Gastroesophageal sphincter (tissue), 4 donors: ENCODE data around the gene LMOD3. TPM values are rescaled to one million over a fixed set of nuclear protein-coding genes. Genes with fewer than 3 reads are reported as not detected.
A peak's percentile ranks its signal among the peaks of the same experiment; 100 is the strongest.

ENCODE experiments used
- ATAC-seq: fragments of 150-250 bp; one replicate; pipeline ENCODE4 v1.9.1; 2016; ENCODE audit warnings: mild to moderate bottlenecking, moderate library complexity
- H3K27ac ChIP-seq, 4 donors: fragments of 200-600 bp; sonication (generic) in 3 of 4; 1 replicate in 3 of 4; 2 replicates in 1 of 4; pipeline ENCODE4 v1.5.1; 2016 to 2019
- H3K27me3 ChIP-seq: fragments of 200-600 bp; sonication (generic); one replicate; pipeline ENCODE4 v1.5.1; 2019
- H3K36me3 ChIP-seq, 2 donors: fragments of 200-600 bp; sonication (generic); one replicate each; pipeline ENCODE4 v1.5.1; 2019; ENCODE audit warnings: control low read depth in 1 of 2
- H3K4me1 ChIP-seq, 3 donors: fragments of 200-600 bp; sonication (generic); 1 replicate in 2 of 3; 2 replicates in 1 of 3; pipeline ENCODE4 v1.5.1; 2016 to 2019; ENCODE audit warnings: control low read depth in 2 of 3
- H3K4me3 ChIP-seq, 2 donors: fragments of 200-600 bp; sonication (generic); one replicate each; pipeline ENCODE4 v1.5.1; 2019; ENCODE audit warnings: mild to moderate bottlenecking in 1 of 2, moderate library complexity in 1 of 2
- H3K9me3 ChIP-seq, 3 donors: fragments of 200-600 bp; sonication (generic); one replicate each; pipeline ENCODE4 v1.5.1; 2017 to 2019; ENCODE audit warnings: control low read depth in 2 of 3
- CTCF ChIP-seq, 4 experiments: fragments of 200-600 bp in 2 of 4; fragments of 450-650 bp in 2 of 4; sonication (generic) in 1 of 4; IDR thresholded peaks; one replicate each; pipeline ENCODE4 v1.5.1; 2017 to 2019; ENCODE audit warnings: antibody characterized with exemption in 4 of 4, mild to moderate bottlenecking in 2 of 4, moderate library complexity in 2 of 4
- EP300 ChIP-seq: sonication (generic); formaldehyde crosslinking; IDR thresholded peaks from one replicate; pipeline ENCODE4 v1.6.1; 2017; ENCODE audit warnings: antibody characterized with exemption, mild to moderate bottlenecking
- POLR2A ChIP-seq, 2 donors: fragments of 450-650 bp; IDR thresholded peaks; one replicate each; pipeline ENCODE4 v1.6.1; 2017; ENCODE audit warnings: antibody characterized with exemption in 2 of 2, mild to moderate bottlenecking in 2 of 2, moderate library complexity in 1 of 2
- POLR2AphosphoS5 ChIP-seq: sonication (generic); formaldehyde crosslinking; IDR thresholded peaks from one replicate; pipeline ENCODE4 v1.6.1; 2017; ENCODE audit warnings: antibody characterized with exemption
- WGBS, 2 donors: methylation state at CpG; one replicate each; pipeline ENCODE4 v1.1.5; 2018; ENCODE audit warnings: low coverage in 1 of 2; 5-methylcytosine and 5-hydroxymethylcytosine counted together
- total RNA-seq, 4 donors: library from RNA; depleted of rRNA; stranded (reverse); fragments of >200 nt; gene quantifications; one replicate each; pipeline ENCODE4 v1.1.0, GENCODE V29; 2016

LMOD3 gene
- total RNA-seq, 4 donors from 2014 or later = 0.99 to 4.0 (median 2.6) TPM

- TF ChIP-seq POLR2A (IDR thresholded peaks at IDR 0.05) = no peak
- no peak for TF ChIP-seq POLR2AphosphoS5
- TF ChIP-seq EP300 = no peak
- no peak for TF ChIP-seq CTCF (IDR thresholded peaks at IDR 0.05)
- peaks cover 17 to 65% (median 32%) of the 10 kb centered on the region in 3 donors for H3K4me1 ChIP-seq
- no peaks in the 10 kb centered on the region for H3K27me3 ChIP-seq
- H3K9me3 ChIP-seq = no peaks in the 10 kb centered on the region
- peaks cover 0 to 22% of the 10 kb centered on the region in 2 donors for H3K36me3 ChIP-seq
- whole genome bisulfite sequencing, 2 donors = 6 to 9% methylated on average over 6 of the region's 29 CpGs
- peak overlapping the region; percentile 50 to 91 (median 82) for H3K27ac ChIP-seq
- ATAC-seq = peak; percentile 31
- peak overlapping the region; percentile 80 to 86 for H3K4me3 ChIP-seq
These were observed 42.9 kb downstream of the LMOD3 start for GRCh38 chr3:69079269-69080159.

- peaks cover 0 to 74% of the 10 kb centered on the region in 2 donors for H3K36me3 ChIP-seq
- TF ChIP-seq POLR2A (IDR thresholded peaks at IDR 0.05) = no peak
- no peak for TF ChIP-seq EP300
- TF ChIP-seq POLR2AphosphoS5 = no peak
- TF ChIP-seq CTCF (IDR thresholded peaks at IDR 0.05) = no peak
- peaks cover 2 to 5% (median 5%) of the 10 kb centered on the region in 3 donors for H3K4me1 ChIP-seq
- no peaks in the 10 kb centered on the region for H3K27me3 ChIP-seq
- no peak for ATAC-seq
- WGBS, 2 donors = 90 to 94% methylated on average over 3 of the region's 3 CpGs
- no peak overlapping the region for H3K27ac ChIP-seq
- no peaks in the 10 kb centered on the region for H3K9me3 ChIP-seq
- no peak overlapping the region for H3K4me3 ChIP-seq
These were observed 49.5 kb downstream of the LMOD3 start for GRCh38 chr3:69072928-69073327.

- H3K9me3 ChIP-seq = no peaks in the 10 kb centered on the region
These were observed 56.3 kb downstream of the LMOD3 start for GRCh38 chr3:69066121-69066520.

GRCh38 chr3:69065318-69065964 is 57.0 kb downstream of the LMOD3 start:
- no peak overlapping the region for H3K4me3 ChIP-seq
- no peaks in the 10 kb centered on the region for H3K27me3 ChIP-seq
- H3K36me3 ChIP-seq = peaks cover 6 to 72% of the 10 kb centered on the region in 2 donors
- no peak overlapping the region for H3K27ac ChIP-seq
- 86 to 91% methylated on average over 6 of the region's 6 CpGs for WGBS, 2 donors
- ATAC-seq = no peak
- TF ChIP-seq POLR2AphosphoS5 (no peak), POLR2A (IDR thresholded peaks at IDR 0.05) (no peak)
- H3K4me1 ChIP-seq = no peaks in the 10 kb centered on the region
- no peaks in the 10 kb centered on the region for H3K9me3 ChIP-seq

More at GRCh38 chr3:69066121-69066520, 56.3 kb downstream of the LMOD3 start:
- no peak for TF ChIP-seq POLR2A (IDR thresholded peaks at IDR 0.05)
- TF ChIP-seq EP300 = no peak
- TF ChIP-seq POLR2AphosphoS5 = no peak
- no peak for TF ChIP-seq CTCF (IDR thresholded peaks at IDR 0.05)
- Histone ChIP-seq H3K4me1 (no peaks in the 10 kb centered on the region), H3K36me3 (peaks cover 3 to 72% of the 10 kb centered on the region in 2 donors), H3K4me3 (no peak overlapping the region), H3K27ac (no peak overlapping the region), H3K27me3 (no peaks in the 10 kb centered on the region)
- no peak for ATAC-seq
- 74 to 100% methylated on average over 1 to 2 of the region's 4 CpGs for WGBS, 2 donors

DNA sequence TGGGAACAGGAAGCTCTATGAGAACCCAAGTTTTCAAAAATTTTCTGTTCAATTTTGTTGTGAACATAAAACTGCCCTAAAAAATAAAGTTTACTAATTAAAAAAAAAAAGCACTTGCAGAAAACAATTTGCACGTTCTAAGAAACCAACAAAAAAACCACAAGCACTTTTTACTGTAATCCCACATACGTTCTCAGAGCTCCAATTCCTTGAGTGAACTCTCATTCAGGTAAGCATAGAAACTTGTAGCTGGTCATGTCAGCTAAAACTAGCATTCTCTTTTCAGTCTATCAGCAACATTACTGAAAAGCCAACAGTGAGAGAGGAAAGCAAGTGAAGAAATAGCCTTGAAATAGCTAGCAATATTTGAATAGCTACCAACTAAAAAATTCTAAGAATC is 58.8 kb downstream of the LMOD3 start:
- 85 to 86% methylated on average over 2 of the region's 2 CpGs for WGBS, 2 donors
- Histone ChIP-seq H3K27ac (no peak overlapping the region), H3K4me3 (no peak overlapping the region), H3K27me3 (no peaks in the 10 kb centered on the region), H3K9me3 (no peaks in the 10 kb centered on the region), H3K36me3 (peaks cover 9 to 72% of the 10 kb centered on the region in 2 donors), H3K4me1 (no peaks in the 10 kb centered on the region)
- ATAC-seq = no peak
- no peak for TF ChIP-seq EP300
- TF ChIP-seq POLR2A (IDR thresholded peaks at IDR 0.05) = no peak
- no peak for TF ChIP-seq POLR2AphosphoS5
- no peak for TF ChIP-seq CTCF (IDR thresholded peaks at IDR 0.05)
